ENCODE measurements around the gene KDM1B.
A peak's percentile ranks its signal among the peaks of the same experiment; 100 is the strongest.
"Not testable (repeated sequence)": the region's sequence is repeated elsewhere in the genome, so short reads cannot be mapped to it uniquely, and the experiment has no call there.

KDM1B gene

DNA sequence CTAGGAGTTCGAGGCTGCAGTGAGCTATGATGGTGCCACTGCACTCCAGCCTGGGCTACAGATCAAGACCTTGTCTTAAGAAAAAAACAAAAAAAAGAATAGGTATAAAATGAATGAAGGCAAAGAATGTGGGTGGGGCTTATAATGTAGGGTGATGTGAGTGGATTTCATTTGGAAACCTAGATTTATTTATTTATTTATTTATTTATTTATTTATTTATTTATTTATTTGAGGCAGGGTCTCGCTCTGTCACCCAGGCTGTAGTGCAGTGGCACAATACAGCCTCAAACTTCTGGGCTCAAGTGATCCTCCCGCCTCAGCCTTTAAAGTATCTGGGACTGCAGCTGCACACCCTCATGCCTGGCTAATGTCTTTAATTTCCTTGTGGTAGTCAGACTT is 3.8 kb upstream of the KDM1B start:
- DNase-seq, result not testable (repeated sequence)

DNA sequence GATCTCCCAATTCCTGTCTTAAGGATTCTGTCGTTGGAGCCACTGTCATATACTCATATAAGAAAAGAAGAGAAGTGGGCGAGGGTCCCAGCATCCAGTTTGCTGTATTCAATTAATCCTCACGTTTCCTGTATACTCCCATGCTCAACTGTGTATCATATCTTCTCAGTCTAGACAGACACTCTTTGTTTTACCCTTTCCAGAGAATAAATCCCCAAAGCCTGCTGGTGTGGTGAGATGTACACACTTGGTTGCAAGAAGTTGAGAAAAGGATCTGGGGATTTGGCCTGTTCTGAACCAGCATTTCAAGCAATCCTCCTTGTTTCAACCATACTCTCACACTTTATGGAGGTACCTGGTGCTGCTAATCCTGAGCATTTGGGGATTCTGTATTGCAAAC is 3.4 kb upstream of the KDM1B start:
- DNase-seq, result no peak

DNA sequence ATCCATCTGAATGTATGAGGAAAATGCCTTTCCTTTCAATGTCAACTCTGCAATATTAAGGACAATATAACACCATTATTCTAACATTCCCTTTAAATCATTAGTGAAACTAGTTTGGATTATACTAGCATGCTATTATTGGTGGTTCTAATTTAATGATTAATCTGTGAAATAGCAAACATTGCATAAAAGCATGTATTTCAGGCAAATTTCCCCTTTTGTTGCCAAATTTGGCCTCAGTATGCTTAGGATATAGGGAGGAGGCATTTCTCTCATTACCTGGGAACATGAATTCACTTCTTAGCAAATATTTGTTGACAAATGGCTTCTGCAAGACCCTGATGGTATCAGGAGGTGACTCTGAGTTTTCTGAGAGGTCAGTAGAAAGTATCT is 1.9 kb upstream of the KDM1B start:
- DNase-seq, result no peak

DNA sequence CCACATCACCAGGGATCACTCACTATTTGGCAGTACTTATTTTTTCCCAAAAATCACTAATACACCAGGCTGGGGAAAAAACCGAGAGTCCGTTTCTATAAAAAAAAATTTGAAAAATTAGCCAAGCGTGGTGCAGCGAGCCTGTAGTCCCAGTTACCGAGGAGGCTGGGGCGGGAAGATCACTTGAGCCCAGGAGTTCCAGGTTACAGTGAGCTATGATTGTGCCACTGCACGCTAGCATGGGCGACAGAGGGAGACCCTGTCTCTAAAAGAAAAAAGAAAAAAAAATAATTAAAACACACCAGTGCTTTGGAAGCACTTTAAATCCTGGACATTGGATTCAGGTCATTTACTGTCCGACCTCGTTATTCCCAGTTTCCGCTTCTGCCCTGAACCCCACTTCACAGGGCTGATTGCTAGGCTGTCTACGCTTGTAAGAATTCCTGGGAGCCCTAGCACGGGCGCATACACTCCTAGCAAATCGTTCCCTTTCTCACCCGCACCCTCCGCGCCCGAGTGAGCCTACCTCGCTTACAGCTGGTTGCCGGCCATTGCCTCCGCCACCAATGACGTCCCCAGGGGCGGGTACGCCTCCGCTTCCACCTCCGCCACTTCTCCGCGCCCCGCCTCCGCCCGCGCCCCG is 594 bp upstream of the KDM1B start, which contains the start of gene TPMT:
TSS of gene TPMT (minus strand) at position 571 of the 643 bp plus-strand sequence. CDS start 5,950 bp downstream, outside the sequence.
- DNase-seq, result no peak

DNA sequence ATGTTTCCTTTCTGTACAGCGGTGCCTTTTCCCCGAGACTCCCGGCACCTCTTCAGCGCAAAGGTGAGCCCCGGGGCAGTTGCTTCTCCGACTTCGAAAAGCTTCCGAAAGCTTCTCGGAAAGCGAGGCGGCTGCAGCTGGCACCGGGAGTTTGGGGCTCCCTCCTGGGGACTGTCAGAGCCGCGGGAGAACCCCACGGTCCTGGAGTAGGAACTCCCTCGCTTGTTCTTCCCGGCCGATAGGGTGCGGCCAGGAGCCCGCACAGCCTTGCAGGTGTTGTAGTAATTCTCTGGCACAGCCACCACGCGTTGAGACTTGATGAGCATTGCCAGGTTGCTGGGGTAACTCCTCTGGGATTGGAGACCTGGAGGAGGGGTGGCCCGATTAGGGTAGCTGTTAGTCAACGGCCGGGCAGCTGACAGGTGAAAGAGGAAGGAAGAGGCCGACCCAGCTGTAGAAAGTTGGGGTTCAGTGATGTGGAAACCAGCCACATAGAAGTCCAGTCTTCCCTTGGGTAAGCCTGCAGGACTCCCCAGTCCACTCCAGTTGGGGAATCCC is 721 bp downstream of the KDM1B start:
- DNase-seq, result peak; percentile 53

DNA sequence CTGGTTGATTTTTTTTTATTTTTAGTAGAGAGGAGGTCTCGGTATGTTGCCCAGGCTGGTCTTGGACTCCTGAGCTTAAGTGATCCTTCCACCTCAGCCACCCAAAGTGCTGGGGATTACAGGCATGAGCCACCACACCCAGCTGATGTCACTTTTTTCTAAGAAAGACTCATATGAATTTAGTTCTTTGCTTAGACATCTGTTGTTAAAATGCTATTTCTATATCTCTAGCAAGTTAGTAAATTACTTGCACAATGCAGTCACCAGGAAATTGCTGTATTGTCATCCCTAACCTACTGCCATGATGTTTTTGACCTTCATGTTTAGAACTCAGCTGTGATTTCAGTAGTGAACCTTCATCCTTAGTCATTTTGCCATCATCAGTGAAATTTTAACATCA is 5.7 kb downstream of the KDM1B start:
- DNase-seq, result peak; percentile 15

DNA sequence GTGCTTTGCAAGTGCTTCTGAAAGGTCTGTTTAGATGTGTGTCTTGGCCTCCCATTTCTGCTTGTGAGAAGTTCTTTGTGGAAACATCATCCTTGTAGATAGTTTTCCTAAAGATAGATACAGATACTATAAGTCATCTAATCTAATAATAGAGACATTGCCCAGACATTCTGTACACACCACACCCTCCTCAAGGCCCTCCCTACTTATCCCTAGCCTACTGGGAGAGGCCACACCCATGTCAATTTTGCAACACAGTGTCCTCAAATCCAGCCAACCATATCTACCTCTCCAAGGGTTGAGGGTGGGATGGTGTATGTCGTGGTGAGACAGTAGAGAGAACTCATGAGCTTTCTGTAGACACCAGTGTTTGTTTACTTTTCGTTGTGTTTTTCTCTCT is 6.2 kb downstream of the KDM1B start:
- DNase-seq, result no peak

DNA sequence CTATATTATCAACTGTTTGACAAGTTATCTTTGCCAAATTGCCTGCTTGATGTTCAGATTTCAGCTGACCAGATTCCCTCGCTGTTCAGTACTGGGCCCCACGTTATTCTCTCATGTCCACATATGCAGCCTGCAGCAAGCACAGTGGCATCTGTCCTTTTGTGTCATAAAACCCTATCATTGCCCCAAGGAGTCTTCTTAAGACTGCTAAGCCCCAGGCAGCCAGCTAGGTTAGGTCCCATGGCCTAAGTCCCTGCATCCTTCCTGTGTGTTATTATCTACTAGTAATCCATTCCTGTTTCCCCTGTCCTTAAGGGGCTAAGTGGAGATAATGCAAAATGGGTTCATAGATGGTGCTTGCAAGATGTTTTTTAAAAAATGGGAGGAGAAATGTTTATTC is 7.2 kb downstream of the KDM1B start:
- DNase-seq, result no peak

DNA sequence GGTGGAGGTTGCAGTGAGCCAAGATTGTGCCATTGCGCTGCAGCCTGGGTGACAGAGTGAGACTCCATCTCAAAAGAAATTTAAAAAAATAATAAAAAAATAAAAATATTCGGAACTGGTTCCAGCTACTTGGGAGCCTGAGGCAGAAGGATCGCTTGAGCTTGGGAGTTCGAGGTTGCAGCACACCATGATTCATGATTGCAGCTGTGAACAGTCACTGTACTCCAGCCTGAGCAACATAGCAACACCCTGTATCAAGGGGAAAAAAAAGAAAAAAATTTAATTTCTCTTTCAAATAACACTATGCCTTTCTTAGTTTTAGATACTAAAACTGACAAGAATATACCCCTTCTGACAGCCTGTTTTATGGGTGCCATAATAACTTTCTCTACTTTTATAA is 10.5 kb downstream of the KDM1B start:
- DNase-seq, result no peak

DNA sequence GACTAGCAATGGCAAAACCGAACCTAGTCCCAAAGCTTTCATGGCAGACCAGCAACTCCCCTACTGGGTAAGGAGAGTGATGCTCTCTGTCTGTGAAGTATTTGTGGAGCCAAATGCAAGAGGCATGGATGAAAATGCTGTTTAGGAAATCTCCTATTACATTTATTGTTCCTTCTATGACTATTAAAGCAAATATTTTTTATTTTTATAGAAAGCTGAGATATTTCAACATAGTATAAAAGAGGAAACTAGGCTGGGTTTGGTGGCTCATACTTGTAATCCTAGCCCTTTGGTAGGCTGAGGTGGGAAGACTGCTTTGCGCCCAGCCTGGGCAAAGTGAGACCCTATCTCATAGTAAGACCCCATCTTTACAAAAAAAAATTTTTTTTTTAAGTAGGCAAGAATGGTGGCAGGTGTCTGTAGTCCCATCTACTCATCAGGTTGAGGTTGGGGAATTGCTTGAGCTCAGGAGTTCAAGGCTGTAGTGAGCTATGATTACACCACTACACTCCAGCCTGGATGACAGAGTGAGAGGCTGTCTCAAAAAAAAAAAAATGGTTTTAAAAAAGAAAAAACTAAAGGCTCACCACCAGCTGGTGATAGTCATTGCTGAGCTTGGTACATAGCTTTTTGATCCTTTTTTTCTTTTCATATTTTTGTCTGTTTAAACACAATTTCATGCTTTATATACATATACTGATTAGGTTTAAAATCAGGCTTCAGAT is 11.3 kb downstream of the KDM1B start:
- no peak for DNase-seq

DNA sequence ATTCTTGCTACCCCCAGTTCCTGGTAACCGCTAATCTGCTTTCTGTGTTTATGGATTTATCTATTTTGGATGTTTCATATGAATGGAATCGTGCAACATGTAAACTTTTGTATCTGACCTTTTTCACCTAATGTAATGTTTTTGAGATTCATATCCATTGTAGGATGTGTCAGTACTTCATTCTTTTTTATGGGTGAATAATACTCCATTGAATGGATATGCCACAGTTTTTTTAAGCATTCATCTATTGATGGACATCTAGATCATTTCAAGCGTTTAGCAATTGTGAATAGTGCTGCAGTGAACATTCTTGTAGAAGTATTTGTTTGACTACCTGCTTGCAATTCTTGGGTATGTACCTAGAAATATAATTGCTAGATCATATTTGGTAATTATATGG is 13.0 kb downstream of the KDM1B start:
- DNase-seq, result no peak

DNA sequence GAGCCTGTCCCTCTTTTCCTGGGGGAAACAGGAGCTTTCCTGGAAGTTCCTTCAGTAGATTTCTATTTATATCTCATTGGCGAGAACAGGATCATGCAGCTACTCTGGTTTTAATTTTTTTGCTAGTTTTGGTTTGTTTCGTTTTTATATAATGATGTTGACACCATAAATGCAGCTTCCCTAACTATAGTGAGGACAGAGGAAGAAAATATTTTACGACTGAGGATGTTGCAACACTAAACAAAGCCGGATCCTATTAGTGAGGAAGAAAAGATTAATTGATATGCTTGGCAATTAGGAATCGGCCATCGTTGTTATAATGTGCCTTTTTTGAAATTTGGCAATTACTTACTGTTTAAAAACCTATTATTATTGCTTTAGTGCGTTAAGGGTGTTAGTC is 16.6 kb downstream of the KDM1B start:
- DNase-seq, result no peak

DNA sequence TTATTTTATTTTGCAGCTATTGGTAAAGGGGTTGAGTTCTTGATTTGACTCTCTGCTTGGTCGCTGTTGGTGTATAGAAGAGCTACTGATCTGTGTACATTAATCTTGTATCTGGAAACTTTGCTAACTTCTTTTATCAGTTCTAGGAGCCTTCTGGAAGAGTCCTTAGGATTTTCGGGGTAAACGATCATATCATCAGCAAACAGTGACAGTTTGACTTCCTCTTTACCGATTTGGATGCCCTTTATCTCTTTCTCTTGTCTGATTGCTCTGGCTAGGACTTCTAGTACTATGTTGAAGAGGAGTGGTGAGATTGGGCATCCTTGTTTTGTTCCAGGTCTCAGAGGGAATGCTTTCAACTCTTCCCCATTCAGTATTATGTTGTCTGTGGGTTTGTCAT is 21.0 kb downstream of the KDM1B start:
- DNase-seq, result not testable (repeated sequence)

DNA sequence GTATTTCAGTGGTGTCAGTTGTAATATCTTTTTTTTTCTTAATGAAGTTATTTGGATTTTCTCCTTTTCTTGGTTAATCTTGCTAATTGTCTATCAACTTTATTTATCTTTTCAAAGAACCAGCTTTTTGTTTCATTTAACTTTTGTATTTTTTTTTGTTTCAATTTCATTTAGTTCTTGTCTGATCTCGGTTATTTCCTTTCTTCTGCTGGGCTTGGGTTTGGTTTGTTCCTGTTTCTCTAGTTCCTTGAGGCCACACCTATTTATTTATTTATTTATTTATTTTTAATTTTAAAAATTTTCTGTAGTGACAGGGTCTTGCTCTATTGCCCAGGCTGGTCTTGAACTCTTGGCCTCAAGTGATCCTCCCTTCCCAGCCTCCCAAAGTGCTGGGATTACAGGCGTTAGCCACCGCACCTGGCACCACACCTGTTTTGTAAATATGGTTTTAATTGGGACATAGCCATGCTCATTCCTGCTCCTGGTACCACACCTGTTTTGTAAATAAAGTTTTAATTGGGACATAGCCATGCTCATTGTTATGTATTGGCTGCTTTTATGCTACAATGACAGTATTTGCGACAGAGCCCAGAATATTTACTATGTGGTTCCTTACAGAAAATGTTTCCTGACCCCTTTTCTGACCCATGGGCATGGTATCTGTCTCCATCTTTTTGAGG is 22.2 kb downstream of the KDM1B start:
- no peak for DNase-seq

DNA sequence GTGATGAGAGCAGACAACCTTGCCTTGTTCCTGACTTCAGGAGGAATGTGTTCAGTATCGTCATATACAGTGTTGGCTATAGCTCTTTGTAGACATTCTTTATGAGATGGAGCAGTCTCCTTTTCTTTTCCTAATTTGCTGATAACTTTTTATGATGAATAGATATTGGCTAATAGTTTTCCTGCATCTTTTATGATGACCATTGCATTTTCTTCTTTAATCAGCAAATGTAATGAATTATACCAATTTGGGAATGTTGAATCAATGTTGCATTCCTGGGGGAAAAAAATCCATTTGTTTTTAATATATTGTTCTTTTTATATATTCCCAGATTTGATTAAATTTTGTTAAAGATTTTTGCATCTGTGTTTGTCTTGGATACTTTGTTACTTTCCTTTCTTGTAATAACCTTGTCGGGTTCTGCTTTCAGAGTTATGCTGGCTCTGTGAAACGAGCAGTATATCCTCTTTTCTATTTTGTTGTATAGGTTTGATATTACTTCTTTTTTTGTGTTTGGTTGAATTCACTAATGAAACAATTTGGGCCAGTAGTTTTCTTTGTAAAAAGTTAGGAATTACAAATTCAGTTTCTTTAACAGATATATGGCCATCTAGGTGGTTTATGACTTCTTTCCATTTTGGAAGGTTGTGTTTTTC is 23.9 kb downstream of the KDM1B start:
- no peak for DNase-seq

DNA sequence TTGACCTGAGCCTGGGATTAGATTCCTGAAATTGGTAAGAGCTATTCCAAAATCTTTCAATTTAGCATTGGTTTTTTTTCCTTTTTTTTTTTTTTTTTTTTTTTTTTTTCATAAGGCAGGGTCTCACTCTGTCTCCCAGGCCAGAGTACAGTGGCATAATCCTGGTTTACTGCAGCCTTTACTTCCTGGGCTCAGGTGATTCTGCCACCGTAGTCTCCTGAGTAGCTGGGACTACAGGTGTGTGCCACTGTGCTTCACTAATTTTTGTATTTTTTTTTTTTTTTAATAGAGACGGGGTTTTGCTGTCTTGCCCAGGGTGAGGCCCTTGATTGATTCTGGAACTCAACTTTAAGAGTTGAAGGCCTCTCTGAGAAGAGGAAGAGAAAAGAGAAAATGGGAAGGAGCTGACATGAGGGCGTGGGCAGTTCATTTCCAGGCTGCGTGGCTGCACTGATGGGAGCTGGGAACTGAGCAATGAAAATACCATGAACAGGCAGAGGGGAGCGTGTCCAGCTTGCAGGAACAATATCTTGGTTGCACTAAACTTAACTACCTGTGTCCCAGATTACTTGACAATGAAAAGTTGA is 24.6 kb downstream of the KDM1B start:
- DNase-seq, result no peak

DNA sequence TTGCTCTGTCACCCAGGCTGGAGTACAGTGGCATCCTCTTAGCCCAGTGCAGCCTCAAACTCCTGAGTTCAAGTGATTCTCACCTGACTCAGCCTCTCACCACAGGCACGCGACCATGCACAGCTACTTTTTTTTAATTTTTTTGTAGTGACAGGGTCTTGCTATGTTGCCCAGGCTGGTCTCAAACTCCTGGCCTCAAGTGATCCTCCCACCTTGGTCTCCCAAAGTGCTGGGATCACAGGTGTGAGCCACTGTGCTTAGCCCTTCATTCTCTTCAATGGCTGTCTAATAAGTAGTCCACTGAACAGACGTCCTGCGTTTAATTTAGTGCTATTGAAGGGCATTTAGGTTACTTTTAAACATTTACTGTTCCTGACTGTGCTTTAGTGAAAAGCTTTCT is 27.3 kb downstream of the KDM1B start:
- DNase-seq, result no peak

DNA sequence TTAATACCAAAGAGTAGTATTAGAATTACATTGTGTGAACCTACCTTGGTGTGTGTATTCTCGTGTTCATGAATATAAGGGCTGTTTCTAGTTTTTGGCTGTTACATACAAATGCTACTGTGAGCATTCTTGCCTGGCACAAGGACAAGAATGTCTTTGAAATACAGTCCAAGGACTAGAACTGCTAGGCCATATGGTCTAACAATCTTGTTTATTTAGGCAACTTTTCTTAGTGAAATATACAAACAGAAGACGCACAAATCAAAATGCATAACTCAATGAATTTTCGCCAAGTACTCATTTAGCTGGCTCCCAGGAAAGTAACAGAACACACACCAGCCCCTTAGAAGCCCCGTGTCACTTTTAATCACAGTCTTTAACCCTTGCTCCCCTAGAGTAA is 28.5 kb downstream of the KDM1B start:
- DNase-seq, result no peak

DNA sequence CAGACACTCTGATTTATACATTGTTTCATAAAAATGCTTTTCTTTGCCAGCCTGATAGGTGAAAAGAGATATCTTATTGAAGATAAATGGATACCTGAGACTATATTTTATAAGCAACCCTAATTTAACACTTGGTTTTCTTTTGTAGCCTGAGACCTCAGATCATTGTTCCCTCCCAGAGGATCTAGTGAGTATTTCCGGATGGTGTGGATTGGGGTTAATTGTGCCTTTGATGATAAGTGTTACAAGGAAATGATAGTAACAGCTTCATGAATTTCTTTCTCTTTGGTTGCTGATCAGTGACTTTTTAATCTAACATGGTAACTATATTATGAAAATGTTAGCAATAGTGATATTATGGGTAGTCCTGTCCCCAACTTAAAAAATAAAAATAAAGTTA is 30.4 kb downstream of the KDM1B start:
- no peak for DNase-seq

DNA sequence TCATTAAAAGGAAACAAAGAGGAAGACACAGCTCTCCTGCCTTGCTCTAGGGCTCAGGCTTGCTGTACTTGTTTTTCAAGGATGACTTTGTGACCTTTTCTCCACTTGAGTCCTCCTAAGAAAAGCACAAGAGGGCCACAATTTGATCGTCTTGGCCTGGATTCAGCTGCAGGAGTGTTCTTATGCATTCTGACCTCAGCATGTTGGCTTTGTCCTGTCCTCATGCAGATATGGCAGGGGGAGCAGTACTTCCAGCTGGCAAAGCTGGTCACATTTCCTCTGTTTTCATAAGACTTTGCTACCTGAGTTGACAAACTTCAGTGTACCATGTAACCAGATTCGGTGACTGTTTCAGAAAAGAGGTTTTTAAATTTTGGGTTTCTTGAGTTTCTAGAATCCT is 30.8 kb downstream of the KDM1B start:
- DNase-seq, result no peak

DNA sequence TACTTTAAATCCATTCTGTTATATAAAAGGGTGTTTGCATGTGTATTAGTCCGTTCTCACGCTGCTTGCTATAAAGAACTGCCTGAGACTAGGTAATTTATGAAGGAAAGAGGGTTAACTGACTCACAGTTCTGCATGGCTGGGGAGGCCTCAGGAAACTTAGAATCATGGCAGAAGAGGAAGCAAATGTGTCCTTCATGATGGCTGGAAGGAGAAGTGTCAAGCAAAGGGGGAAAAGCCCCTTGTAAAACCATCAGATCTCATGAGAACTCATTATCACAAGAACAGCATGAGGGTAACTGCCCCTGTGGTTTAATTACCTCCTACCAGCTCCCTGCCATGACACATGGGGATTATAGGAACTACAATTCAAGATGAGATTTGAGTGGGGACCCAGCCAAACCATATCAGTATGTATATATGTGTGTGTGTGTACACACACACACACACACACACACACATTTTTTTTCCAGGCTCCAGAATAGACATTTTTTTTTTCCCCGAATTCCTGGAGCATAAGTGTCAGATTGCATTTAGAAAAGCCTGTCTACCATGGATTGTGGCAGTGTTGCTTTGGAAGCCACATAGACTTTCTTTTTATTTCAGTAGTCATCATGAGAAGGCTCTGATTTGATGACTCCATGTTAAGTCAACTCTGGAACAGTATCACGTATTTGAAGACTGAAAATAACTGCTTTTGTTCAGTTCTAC is 31.5 kb downstream of the KDM1B start:
- DNase-seq, result no peak

DNA sequence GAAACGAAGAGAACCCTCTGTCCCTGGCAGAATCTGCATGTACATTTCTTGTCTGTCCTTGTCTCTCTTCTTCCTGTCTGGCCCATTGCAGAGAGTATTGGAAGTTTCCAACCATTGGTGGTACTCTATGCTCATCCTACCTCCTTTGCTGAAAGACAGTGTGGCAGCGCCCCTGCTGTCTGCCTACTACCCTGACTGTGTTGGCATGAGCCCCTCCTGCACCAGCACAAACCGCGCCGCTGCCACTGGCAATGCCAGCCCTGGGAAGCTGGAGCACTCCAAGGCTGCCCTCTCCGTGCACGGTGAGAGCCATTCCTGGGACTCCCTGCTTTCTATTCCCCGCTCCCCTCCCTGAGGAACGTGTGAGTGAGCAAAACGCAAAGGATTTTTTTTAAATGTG is 32.5 kb downstream of the KDM1B start:
- no peak for DNase-seq
